HG02588 (cell line): ENCODE results near the gene DEF6.

ENCODE experiments used
- ATAC-seq: cut with Tn5 transposase; IDR thresholded peaks from one replicate; pipeline ENCODE4 v1.9.1; 2021; ENCODE audit warnings: mild to moderate bottlenecking, moderate library complexity; ENCODE audit not compliant: unreplicated experiment

The DEF6 gene

GRCh38 chr6:35342258-35343091, 44.9 kb downstream of the DEF6 start, which contains the start of gene PPARD:
Gene PPARD (plus strand): TSS chr6:35342558. CDS start chr6:35411088, 68,530 bp downstream.
- peak; percentile 97 for ATAC-seq

- ATAC-seq = no peak
Measured at GRCh38 chr6:35343092-35343834, 45.6 kb downstream of the DEF6 start.

DNA sequence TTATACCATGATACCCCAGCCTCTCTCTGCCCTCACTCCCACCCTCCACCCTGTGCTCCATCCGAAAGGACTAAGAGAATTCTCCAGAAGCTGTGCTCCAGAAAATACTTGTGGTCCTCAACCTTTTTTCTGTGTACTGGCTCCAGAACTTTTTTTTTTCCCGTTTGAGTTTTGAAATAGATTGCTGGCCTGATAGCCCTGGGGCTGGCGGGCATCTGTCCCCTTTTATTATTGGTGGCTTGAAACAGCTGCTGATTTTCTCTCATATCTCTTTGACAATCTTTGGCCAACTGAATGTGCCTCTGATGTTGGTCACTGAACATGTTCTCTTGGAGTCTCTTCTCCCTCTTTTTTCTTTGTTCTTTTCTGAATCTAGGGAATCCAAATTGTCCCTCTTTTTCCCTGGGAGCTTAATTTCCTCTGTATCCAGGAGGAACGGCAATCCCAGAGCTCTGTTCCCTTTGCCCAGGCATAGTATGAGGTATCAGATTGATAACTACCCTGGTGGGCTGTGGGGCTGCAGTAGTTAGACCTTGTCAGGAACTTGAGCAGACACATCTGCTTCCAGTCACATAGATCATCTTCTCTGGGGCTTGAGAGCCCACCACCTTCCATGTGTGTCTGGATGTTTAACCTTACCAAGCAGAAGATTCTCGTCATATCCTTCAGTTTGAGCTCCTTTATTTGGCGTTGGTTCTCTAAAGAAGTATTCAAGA, 46.4 kb downstream of the DEF6 start:
- ATAC-seq = no peak

DNA sequence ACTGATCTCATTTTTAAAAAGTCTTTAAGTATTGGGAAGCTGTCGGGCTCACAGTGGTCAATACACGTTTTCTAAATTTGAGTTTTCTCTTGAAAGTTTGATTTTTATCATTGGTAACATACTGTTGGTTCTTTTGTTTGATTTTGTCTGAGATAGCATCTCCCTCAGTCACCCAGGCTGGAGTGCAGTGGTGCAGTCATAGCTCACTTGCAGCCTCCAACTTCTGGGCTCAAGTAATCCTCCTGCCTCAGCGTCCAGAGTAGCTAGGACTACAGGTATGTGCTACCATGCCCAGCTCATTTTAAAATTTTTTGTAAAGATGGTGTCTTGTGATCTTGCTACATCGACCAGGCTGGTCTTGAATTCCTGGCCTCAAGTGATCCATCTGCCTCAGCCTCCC, 53.8 kb downstream of the DEF6 start:
- no peak for ATAC-seq

- ATAC-seq = no peak
Measured at GRCh38 chr6:35352735-35353134, 55.1 kb downstream of the DEF6 start.

DNA sequence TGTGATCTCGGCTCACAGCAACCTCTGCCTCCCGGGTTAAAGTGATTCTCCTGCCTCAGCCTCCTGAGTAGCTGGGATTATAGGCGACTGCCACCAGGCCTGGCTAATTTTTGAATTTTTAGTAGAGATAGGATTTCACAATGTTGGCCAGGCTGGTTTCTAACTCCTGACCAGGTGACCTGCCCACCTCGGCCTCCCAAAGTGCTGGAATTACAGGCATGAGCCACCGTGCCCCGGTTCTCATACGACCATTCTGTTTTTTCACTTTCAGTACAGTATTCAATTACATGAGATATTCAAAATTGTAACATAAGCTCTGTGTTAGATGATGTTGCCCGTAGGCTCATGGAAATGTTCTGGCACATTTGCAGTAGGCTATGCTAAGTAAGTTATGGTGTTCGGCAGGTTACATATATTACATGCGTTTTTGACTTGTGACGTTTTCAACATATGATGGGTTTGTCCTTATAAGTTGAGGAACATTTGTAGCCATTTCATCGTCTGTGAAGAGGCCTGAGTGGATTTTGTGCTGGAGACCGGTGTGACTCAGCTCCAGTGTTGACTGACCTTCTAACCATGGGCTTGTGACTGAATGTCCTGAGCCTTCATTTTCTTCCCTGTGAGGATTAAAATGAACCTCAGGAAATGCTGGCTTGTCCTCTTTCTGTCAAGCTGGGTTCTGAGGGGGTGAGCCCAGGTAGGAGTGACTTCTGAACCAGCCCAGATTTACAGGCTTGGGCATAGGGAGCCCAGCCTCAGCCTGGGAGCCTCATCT, 56.9 kb downstream of the DEF6 start:
- no peak for ATAC-seq

DNA sequence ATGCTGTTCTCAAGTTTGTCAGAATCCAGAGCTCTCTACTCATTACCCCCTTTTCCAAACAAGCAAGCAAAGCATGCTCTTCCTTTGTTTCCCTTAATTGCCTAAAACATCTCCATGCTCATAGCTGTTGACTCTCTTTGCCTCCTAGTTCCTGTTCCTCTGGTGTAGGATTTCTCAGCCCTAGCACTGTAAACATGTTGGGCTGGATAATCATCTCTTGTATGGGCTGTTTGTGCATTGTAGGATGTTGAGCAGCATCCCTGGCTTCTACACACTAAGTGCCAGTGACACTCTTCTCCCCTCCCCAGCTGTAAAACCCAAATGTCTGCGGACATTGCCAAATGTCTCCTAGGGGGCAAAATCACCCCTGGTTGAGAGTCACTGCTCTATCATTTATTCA, 58.8 kb downstream of the DEF6 start:
- ATAC-seq = no peak

GRCh38 chr6:35357677-35358076, 60.1 kb downstream of the DEF6 start:
- no peak for ATAC-seq

- no peak for ATAC-seq
Measured at GRCh38 chr6:35358086-35358485, 60.5 kb downstream of the DEF6 start.

DNA sequence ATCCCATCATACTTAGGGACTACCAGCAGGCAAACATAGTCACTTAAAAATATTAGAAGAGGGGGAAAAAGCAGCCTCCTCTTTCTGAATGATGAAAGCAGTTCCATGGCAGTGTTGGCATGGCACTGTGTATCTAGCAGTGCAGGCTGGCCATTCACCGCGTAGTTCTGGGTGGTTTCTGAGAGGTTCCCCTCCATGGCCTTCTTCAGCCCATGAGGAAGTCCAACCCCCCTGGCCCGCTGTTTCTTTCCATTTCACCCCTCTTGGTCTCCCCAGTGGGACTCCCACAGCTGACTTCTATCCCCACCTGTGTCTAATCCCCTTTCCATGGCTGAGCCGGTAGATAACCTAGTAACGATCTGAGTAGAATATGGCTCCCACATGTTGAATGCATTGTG, 61.7 kb downstream of the DEF6 start:
- ATAC-seq = no peak

DNA sequence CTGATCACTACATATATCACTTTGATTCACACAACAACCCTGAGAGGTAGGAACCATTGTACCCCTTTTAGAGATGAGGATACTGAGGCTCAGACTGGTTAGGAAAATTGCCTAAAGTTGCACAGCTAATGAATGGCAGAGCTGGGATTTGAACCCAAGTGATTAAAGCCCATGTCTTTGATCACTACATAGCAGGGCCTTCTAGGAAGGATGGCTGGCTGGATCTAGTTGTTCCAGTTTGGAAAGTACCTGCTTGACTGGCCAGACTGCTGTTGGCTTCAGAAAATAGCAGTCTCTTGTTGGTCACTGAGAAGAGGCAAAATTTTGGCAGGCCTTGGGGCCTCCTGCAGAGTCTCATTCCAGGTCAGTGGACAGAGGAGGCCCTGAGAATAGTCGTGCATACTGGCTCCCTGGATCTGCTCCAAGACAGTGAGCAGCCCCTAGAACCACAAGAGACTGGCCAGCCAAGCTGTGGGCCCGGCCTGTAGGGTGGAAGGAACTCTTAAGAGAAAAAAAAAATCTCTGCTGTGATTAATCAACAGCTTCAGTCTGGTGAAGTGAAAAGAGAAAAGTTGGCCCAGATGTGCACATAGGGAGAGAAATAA, 62.2 kb downstream of the DEF6 start:
- ATAC-seq = no peak

GRCh38 chr6:35360349-35361138, 62.9 kb downstream of the DEF6 start:
- ATAC-seq = no peak

- no peak for ATAC-seq
Measured at GRCh38 chr6:35362200-35362599, 64.6 kb downstream of the DEF6 start.

- no peak for ATAC-seq
Measured at GRCh38 chr6:35363293-35363750, 65.7 kb downstream of the DEF6 start.

- ATAC-seq = no peak
Measured at GRCh38 chr6:35365594-35366203, 68.1 kb downstream of the DEF6 start.

- no peak for ATAC-seq
Measured at GRCh38 chr6:35366204-35366596, 68.6 kb downstream of the DEF6 start.

DNA sequence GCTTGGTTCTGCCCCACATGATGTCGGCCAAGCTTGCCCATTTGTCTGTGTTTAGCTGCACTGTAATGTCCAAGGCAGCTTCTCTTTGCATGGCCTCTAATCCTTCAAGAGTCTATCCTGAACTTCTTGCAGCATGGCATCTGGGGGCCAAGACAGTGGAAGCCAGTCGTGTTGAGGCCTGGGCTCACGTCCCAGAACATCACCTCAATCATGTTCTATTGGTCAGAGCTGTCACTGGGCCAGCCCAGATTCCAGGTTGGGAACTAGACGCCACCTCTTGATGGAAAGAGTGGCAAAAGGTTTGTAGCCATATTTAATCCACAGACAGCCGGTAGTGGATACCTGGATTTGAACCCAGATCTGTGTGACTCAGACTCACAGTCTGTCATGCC, 70.0 kb downstream of the DEF6 start:
- ATAC-seq = no peak

DNA sequence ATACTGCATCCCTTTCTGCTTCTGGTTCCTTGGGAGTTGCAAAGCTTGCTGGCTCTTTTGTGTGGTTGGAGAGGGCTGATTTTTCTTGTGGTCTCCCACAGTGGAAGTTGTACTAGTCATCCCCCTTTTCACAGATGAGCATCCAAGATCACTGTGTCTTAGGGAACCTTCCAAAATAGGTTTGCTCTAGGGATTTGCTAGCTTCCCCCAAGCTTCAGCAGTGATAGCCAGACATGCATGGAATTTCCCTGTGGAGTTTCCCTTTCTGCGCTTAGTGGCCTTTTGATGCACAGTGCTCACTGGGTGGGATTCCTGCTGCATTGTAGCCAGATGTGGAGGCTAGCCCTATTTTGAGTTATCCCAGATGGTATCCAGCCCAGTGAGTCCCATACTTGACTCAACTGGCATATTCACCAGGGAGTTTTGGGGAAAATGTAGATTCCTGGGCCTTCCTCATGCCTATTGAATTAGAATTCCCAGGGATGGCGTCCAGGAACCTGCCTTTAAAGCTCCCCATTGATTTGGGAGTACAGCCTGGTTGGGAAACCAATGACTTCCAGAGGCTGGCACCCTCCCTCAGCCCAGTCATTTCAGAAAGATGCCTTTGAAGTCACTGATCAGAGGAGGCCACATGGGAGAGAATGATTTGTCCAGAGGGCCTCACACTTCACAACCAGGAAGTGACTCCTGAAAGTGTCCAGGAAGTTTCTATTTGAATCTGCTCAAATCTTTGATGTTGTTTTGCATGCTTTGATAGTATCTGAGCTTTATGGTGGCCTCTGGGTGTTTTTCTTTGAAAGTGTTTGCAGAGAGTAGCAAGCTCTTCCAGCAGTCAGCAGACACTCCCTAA, 70.6 kb downstream of the DEF6 start:
- ATAC-seq = no peak
